Adrenal gland (tissue), 12 donors: ENCODE data around the gene SPIRE1. TPM values are rescaled to one million over a fixed set of nuclear protein-coding genes. Genes with fewer than 3 reads are reported as not detected.
A peak's percentile ranks its signal among the peaks of the same experiment; 100 is the strongest.

Source experiments
- DNase-seq, 7 donors: peaks; one replicate each; pipeline ENCODE4 v3.0.0-alpha.2; 2019 to 2020
- H3K27ac ChIP-seq, 5 donors: fragments of 200-600 bp; sonication (generic) in 4 of 5; 1 replicate in 3 of 5; 2 replicates in 2 of 5; pipeline versions ENCODE4 v1.5.1 to v1.8.0; 2016 to 2020; ENCODE audit warnings: mild to moderate bottlenecking in 1 of 5
- H3K27me3 ChIP-seq: fragments of 200-600 bp; 2 replicates; pipeline ENCODE4 v1.8.0; 2021
- H3K36me3 ChIP-seq, 2 donors: fragments of 200-600 bp; replicated peaks in 1 of 2; 1 replicate in 1 of 2; 2 replicates in 1 of 2; pipeline versions ENCODE4 v1.5.1 to v1.8.0; 2018 to 2022
- H3K4me1 ChIP-seq, 2 donors: fragments of 200-600 bp; replicated peaks in 1 of 2; 1 replicate in 1 of 2; 2 replicates in 1 of 2; pipeline versions ENCODE4 v1.5.1 to v1.8.0; 2018 to 2021
- H3K4me3 ChIP-seq, 4 donors: fragments of 200-600 bp; sonication (generic) in 3 of 4; one replicate each; pipeline ENCODE4 v1.5.1; 2016 to 2018
- H3K9me3 ChIP-seq, 3 donors: fragments of 200-600 bp; sonication (generic) in 1 of 3; replicated peaks in 1 of 3; 1 replicate in 2 of 3; 2 replicates in 1 of 3; pipeline versions ENCODE4 v1.5.1 to v1.8.0; 2016 to 2021
- POLR2A ChIP-seq, 2 donors: fragments of 450-650 bp; IDR thresholded peaks; one replicate each; pipeline ENCODE4 v1.6.1; 2017; ENCODE audit warnings: antibody characterized with exemption in 2 of 2, mild to moderate bottlenecking in 2 of 2, moderate library complexity in 1 of 2
- WGBS, 4 donors: extraction: QIAGEN DNeasy Blood & Tissue Kit in 2 of 4; methylation state at CpG; one replicate each; pipeline versions ENCODE4 v1.1.5 to v1.1.7; 2013 to 2017; 5-methylcytosine and 5-hydroxymethylcytosine counted together
- intact Hi-C, 2 donors: fragments of 100-400 bp; cut with DNase I; formaldehyde crosslinking; loops; one replicate each; pipeline versions ENCODE4 v1.14.1 to v1.15.0; 2022 to 2023
- polyA plus RNA-seq, 3 donors: library from polyadenylated mRNA; stranded (reverse); fragments of 200-250 nt in 2 of 3; fragments of 350-450 nt in 1 of 3; fragmentation: Illumina TruSeq in 1 of 3; extraction: RNeasy Lipid Tissue Mini Kit (QIAGEN cat#74804) in 1 of 3; gene quantifications; one replicate each; pipeline ENCODE4 v1.2.3, GENCODE V29; 2013 to 2014
- total RNA-seq, 9 donors: library from RNA; depleted of rRNA in 4 of 9; stranded (reverse); fragments of >200 nt in 4 of 9; fragments of 120-200 nt in 1 of 9; fragmentation: NEBNext Ultra II Directional in 1 of 9; extraction: Animal tissue kit (Norgen Biotek cat#: 25700) in 1 of 9; gene quantifications; one replicate each; pipeline versions ENCODE4 v1.1.0 to v1.2.4, GENCODE V29; 2013 to 2023
- TF ChIP-seq, protein P1 (sequence below), 6 experiments: fragments of 450-650 bp in 4 of 6; fragments of 200-600 bp in 2 of 6; sonication (generic) in 1 of 6; IDR thresholded peaks; 1 replicate in 5 of 6; 2 replicates in 1 of 6; pipeline versions ENCODE4 v1.5.1 to v1.8.0; 2016 to 2021; ENCODE audit warnings: antibody characterized with exemption in 6 of 6, mild to moderate bottlenecking in 2 of 6, moderate library complexity in 1 of 6
- donor health status: healthy with polysubstance abuse.
- donor health status: Bipolar disorder and iron deficiency.
- donor health status: DM: yes; HTN: yes; CAD: no.
- donor health status: DM: no; HTN: no; CAD: no.
- donor health status: DM: no; HTN: no; CAD: no.
- donor health status: DM: yes; HTN: yes; CAD: no.

Gene SPIRE1
- total and polyA plus RNA-seq, 12 donors, result 11.7 to 74.0 (median 45.6) TPM

DNA sequence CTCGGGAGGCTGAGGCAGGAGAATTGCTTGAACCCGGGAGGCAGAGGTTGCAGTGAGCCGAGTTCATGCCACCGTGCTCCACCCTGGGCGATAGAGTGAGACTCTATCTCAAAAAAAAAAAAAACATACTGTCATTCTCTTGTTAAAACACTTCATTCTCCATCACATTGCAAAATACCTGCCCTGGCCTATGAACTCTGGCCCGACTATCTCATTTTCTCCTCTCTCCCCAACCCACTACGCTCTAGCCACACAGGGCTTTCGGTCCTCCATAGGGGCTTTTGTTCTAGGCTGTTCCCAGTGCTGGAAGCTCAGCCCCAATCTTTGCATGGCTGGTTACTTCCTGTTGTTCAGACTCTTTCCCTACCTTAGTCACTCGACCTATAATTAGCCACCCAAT, 34.3 kb upstream of the SPIRE1 start:
- no peak for TF ChIP-seq POLR2A (IDR thresholded peaks at IDR 0.05)
- TF ChIP-seq, protein P1, sequence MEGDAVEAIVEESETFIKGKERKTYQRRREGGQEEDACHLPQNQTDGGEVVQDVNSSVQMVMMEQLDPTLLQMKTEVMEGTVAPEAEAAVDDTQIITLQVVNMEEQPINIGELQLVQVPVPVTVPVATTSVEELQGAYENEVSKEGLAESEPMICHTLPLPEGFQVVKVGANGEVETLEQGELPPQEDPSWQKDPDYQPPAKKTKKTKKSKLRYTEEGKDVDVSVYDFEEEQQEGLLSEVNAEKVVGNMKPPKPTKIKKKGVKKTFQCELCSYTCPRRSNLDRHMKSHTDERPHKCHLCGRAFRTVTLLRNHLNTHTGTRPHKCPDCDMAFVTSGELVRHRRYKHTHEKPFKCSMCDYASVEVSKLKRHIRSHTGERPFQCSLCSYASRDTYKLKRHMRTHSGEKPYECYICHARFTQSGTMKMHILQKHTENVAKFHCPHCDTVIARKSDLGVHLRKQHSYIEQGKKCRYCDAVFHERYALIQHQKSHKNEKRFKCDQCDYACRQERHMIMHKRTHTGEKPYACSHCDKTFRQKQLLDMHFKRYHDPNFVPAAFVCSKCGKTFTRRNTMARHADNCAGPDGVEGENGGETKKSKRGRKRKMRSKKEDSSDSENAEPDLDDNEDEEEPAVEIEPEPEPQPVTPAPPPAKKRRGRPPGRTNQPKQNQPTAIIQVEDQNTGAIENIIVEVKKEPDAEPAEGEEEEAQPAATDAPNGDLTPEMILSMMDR (IDR thresholded peaks at IDR 0.05), result no peak
- H3K27ac ChIP-seq, result no peak overlapping the region
- H3K4me3 ChIP-seq, result no peak overlapping the region
- peaks cover 0 to 5% of the 10 kb centered on the region in 2 donors for H3K4me1 ChIP-seq
- no peak for DNase-seq
- no peaks in the 10 kb centered on the region for H3K27me3 ChIP-seq
- no peaks in the 10 kb centered on the region for H3K9me3 ChIP-seq
- no peaks in the 10 kb centered on the region for H3K36me3 ChIP-seq
- 85 to 98% (median 91%) methylated on average over 9 of the region's 9 CpGs for WGBS, 4 donors
- intact Hi-C loops, result no loop called here

DNA sequence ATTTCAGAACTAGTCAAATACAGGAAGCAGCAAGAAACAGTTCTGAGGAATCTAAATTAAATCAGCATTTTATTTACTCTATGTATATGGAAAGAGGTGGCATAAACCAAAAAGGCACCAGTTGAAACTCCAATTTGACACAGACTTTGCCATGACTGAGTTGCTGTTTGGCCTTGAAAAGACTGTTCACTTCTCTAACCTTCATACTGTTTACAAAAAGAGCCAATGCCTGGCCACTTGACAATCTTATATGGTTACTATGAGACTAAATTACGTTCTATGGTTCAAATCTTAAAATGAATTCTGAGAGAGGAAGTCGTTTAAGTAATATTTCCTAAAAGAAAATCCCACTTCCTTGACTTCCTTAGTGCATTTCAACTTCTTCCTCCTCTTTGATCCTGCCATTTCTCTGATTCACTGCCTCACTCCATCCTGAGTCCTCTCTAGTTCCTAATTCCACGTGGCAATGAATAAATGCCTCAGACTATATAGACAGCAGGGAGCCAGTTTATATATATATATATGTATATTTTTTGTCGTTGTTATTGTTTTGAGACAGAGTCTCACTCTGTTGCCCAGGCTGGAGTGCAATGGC, 31.4 kb upstream of the SPIRE1 start:
- Histone ChIP-seq H3K9me3 (no peaks in the 10 kb centered on the region), H3K4me3 (no peak overlapping the region), H3K4me1 (peaks cover 0 to 5% of the 10 kb centered on the region in 2 donors), H3K27me3 (no peaks in the 10 kb centered on the region), H3K36me3 (no peaks in the 10 kb centered on the region), H3K27ac (no peak overlapping the region)
- intact Hi-C loops, result no loop called here
- TF ChIP-seq, protein P1 (IDR thresholded peaks at IDR 0.05), result no peak
- TF ChIP-seq POLR2A (IDR thresholded peaks at IDR 0.05), result no peak
- WGBS, 4 donors, result 38 to 56% (median 48%) methylated on average over 4 of the region's 4 CpGs
- no peak for DNase-seq

DNA sequence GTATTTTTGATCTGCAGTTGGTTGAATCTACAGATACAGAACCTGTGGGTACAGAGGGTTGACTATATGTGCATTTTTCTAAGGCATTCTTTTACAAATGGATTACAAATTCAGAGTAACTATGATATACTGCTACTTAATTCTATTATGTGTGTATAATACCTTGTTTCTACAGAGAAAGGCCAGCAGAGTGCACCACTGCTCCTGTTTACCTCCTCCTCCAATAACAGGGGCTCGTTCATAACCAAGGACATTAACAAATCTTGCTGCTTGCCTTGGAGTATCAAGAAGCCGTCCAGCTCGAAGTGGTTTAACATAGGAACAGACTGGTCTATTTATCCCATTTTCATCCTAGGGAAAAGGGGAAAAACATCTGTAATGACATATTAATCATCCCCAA, 28.2 kb upstream of the SPIRE1 start:
- no peaks in the 10 kb centered on the region for H3K27me3 ChIP-seq
- peak in 3 of 7 donors; percentile 28 to 60 (median 47) for DNase-seq
- intact Hi-C loops, result no loop called here
- H3K4me1 ChIP-seq, result peaks cover 0 to 5% of the 10 kb centered on the region in 2 donors
- no peak for TF ChIP-seq POLR2A (IDR thresholded peaks at IDR 0.05)
- TF ChIP-seq, protein P1 (IDR thresholded peaks at IDR 0.05), result peak in 4 of 6 experiments; percentile 17 to 34 (median 27)
- 32 to 60% (median 47%) methylated on average over 3 of the region's 3 CpGs for WGBS, 4 donors
- H3K27ac ChIP-seq, result no peak overlapping the region
- no peak overlapping the region for H3K4me3 ChIP-seq
- no peaks in the 10 kb centered on the region for H3K36me3 ChIP-seq
- no peaks in the 10 kb centered on the region for H3K9me3 ChIP-seq

DNA sequence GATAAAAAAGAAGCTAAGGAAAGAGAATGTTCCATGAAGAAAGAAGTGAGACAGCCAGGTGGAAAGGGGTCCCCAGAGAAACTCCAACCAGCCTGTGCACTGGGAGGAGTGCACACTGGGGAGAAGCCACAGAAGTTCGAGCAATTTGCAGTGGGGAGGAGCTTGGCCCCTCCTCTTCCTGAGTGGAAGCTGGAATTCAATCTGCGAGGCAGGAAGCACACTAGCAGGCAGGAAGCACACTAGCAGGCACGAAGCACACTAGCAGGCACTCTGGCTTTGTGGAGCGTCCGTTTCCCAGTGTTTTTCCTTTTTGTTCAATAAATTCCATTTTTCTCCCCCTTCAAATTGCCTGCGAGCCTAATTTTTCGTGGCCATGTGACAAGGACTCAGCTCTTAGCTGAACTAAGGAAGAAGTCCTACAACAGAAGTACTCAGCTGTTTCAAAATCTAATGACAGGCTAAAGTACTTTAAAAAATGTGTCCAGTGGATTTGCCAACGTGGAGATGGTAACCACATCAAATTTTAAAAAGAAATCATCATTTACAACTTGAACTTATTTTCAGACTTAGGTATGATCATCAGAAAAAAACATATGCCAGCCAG, 21.4 kb upstream of the SPIRE1 start:
- Histone ChIP-seq H3K27me3 (no peaks in the 10 kb centered on the region), H3K4me1 (peaks cover 0 to 15% of the 10 kb centered on the region in 2 donors), H3K4me3 (peak overlapping the region in 1 of 4 donors; percentile 52), H3K27ac (peak overlapping the region; percentile 59 to 87 (median 70)), H3K9me3 (no peaks in the 10 kb centered on the region), H3K36me3 (peaks cover 0 to 5% of the 10 kb centered on the region in 2 donors)
- TF ChIP-seq, protein P1 (IDR thresholded peaks at IDR 0.05), result no peak
- TF ChIP-seq POLR2A (IDR thresholded peaks at IDR 0.05), result peak in 1 of 2 donors; percentile 64
- DNase-seq, result peak; percentile 33 to 79 (median 62)
- intact Hi-C loops, result no loop called here
- 20 to 40% (median 26%) methylated on average over 8 of the region's 8 CpGs for WGBS, 4 donors
